SK-N-MC (cell line): ENCODE results near the gene GMDS.

ENCODE experiments used
- DNase-seq: peaks from one replicate; pipeline ENCODE4 v3.0.0-alpha.2; 2011; ENCODE audit warnings: low read depth, low spot score
- H3K27ac ChIP-seq: fragments of 200-600 bp; sonication (generic); 2 replicates; pipeline ENCODE4 v1.5.1; 2016; ENCODE audit warnings: mixed run types
- H3K36me3 ChIP-seq: fragments of 200-600 bp; sonication (generic); 2 replicates; pipeline ENCODE4 v1.6.1; 2017; ENCODE audit warnings: antibody characterized with exemption, low read length, mixed read lengths; ENCODE audit not compliant: insufficient read depth
- H3K4me3 ChIP-seq: fragments of 200-600 bp; sonication (generic); 2 replicates; pipeline ENCODE4 v1.5.1; 2016
- H3K9ac ChIP-seq: fragments of 200-600 bp; sonication (generic); 2 replicates; pipeline ENCODE4 v1.8.0; 2017; ENCODE audit warnings: mixed run types, mixed read lengths; ENCODE audit not compliant: insufficient read length
- H3K9me3 ChIP-seq: fragments of 200-600 bp; sonication (generic); 2 replicates; pipeline ENCODE4 v1.6.1; 2017; ENCODE audit warnings: low read depth, mild to moderate bottlenecking, antibody characterized with exemption, low read length, moderate library complexity, mixed read lengths
- EZH2 ChIP-seq: fragments of 200-600 bp; sonication (generic); IDR thresholded peaks from one replicate; pipeline ENCODE4 v1.6.1; 2017; ENCODE audit warnings: antibody characterized with exemption
- FOXP2 ChIP-seq: optimal IDR thresholded peaks from 2 replicates; pipeline ENCODE3; 2011; ENCODE audit warnings: mild to moderate bottlenecking, moderate library complexity; ENCODE audit not compliant: insufficient read depth; ENCODE audit errors: extremely low read length, control extremely low read depth
- POLR2AphosphoS5 ChIP-seq: IDR thresholded peaks from 2 replicates; pipeline ENCODE4 v1.6.1; 2012; ENCODE audit warnings: mild to moderate bottlenecking, low read depth, low read length, borderline replicate concordance

Gene GMDS

DNA sequence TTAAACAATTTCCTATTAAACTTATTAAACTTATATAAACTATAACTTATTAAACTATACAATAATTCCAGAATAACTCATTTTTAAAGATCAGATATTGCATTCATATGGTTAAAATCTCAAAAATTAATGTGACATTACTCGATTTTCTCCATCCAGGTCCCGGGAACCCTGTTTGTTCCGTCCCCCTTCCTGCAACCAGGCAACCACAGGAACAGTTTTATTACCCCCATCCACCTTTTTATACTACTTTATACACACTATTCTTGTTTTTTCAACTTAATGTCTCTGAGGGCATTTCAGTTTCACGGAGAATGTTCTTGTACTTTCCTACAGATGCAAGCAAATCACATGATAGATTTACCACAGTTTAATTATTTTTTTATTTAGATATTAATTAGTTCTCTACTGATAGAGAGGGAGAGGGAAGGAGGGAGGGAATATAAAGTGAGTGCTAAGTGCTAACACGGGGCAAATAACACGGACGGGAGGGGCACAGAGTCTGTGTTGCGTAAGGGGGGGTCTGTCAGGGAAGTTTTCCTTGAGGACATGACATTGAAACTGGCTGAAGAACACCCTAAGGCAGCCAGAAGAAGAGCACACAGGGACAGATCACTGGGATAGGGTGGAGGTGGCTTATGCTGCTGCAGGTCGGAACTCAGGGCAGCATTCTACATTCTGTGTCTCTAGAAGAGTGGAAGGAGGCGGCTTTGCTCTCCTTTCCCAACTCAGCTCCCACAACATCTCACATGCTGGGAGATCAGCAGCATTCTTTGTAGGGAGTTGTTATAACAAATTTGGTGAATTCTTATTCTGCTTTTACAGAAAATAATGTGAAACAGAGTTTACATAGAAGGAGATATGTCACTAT lies 410.5 kb downstream of the GMDS start:
- H3K36me3 ChIP-seq: no peaks in the 10 kb centered on the region
- no peak overlapping the region for H3K27ac ChIP-seq
- TF ChIP-seq POLR2AphosphoS5: no peak
- no peaks in the 10 kb centered on the region for H3K9me3 ChIP-seq
- H3K9ac ChIP-seq: no peak overlapping the region
- DNase-seq: no peak
- H3K4me3 ChIP-seq: no peak overlapping the region

DNA sequence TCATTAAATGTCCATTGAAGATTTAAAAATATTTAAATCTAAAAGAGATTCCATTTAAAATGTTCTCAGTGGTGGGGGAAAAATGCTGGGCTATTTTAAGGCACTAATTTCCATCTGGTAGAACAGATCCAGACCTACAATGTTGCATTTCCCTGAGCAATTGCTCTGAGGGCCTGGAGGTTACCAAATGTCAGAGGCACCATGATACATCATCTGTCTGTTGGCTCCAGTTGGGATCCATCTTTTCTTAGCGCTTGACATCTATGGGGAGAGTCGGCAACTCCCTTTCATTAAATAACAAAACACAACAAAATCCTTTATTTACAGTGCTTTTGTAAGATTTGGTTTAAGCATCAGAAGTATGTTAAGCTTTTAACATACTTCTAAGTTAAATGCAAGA lies 411.2 kb downstream of the GMDS start:
- Histone ChIP-seq H3K4me3 (no peak overlapping the region), H3K9ac (no peak overlapping the region), H3K36me3 (no peaks in the 10 kb centered on the region), H3K27ac (no peak overlapping the region), H3K9me3 (no peaks in the 10 kb centered on the region)
- TF ChIP-seq FOXP2: no peak
- no peak for DNase-seq

DNA sequence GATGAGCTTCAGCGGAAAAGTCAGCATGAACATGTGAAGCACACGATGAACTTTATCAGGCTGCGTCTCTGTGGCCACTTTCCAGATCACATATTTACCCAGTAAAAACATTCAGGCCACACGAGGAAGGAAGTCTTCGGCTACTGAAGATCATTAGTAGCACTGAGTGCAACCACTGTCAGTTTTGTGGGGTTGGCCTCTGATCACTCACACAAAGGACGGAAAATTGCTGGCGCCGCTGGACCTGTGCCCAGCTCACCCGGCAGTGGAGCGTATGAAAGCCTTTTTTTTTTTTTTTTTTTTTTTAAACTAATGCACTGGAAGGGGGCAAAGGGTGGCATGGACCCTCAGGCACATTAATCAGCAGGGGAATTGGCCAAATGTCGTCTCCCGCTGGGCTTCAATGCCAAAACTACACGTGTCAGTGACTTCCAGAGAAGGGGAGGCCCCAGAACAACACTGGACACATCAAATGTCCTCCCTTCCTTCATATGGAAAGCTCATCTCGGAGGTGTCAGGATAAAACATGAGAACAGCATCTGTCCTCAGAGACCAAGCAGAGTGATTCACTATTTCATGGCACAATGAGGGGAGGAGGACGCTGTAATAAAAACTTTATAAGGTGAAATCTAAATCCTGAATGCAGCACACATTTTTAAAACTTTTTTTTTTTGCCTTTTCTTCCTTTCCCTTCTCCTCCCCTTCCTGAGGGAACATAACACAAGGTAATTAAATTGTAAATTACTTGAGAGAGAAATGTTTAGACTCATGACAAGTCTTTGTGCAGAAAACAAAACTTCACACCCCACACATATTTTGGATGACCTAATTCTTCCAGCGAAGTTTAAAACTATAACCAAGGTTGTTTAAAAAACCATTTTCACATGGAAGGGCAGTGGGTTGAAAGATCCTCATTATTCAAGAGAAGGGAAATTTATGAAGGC lies 412.3 kb downstream of the GMDS start:
- Histone ChIP-seq H3K27ac (no peak overlapping the region), H3K36me3 (no peaks in the 10 kb centered on the region), H3K9ac (no peak overlapping the region), H3K4me3 (no peak overlapping the region), H3K9me3 (no peaks in the 10 kb centered on the region; the same call in 1 of the 2 replicates)
- DNase-seq: no peak
- TF ChIP-seq EZH2: no peak
- no peak for TF ChIP-seq FOXP2
- no peak for TF ChIP-seq POLR2AphosphoS5

DNA sequence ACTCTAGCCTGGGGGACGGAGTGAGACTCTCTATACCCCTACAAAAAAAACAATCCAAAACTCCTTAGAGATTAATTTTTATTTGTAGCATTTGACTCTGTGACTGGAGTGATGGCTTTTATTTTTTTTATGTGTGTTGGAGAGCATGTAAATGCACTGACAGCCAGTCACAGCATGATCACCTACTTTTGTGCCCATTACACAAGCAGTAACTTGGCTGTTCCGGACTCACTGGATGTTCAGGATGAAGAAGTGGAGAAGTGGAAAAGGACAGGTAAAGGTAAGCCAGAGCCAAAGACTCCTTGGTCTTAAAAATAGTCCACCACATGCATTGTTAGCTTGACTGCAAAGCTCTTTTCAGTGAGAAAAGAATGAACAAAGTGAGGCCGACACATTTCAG lies 413.0 kb downstream of the GMDS start:
- H3K27ac ChIP-seq: no peak overlapping the region
- H3K9ac ChIP-seq: no peak overlapping the region
- H3K9me3 ChIP-seq: no peaks in the 10 kb centered on the region; the same call in 1 of the 2 replicates

DNA sequence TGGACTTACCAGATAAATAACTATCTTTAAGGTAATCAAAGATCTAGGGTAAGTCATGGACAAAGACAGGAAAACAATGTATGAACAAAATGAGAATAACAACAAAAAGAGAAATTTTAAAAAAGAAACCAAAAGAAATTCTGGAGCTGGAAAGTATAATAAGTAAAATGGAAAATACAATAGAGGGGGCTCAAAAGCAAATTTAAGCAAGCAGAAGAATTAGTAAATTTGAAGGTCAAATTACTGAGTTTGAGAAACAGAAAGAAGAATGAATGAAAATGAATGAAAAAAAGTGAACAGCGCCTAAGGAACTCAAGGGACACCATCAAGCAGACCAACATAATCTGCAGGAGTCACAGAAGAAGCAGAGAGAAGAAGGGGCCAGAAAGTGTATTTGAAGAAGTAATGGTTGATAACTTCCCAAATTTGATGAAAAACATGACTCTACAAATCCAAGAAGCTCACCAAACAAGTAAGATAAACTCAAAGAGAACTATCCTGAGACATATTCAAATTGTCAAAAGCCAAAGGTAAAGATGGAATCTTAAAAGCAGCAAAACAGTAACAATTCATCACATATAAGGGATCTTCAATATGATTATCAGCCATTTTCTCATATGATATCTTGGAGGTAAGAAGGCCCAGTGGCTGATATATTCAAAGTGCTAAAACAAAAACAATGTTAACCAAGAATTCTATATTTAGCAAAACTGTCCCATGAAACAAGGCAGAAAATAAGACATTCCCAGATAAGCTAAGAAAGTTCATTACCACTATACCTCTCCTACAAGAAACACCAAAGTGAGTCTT lies 417.2 kb downstream of the GMDS start:
- H3K9ac ChIP-seq: no peak overlapping the region
- no peaks in the 10 kb centered on the region; the same call in 1 of the 2 replicates for H3K9me3 ChIP-seq
- H3K4me3 ChIP-seq: no peak overlapping the region
- no peaks in the 10 kb centered on the region for H3K36me3 ChIP-seq
- DNase-seq: no peak
- no peak for TF ChIP-seq EZH2
- no peak for TF ChIP-seq POLR2AphosphoS5
- no peak for TF ChIP-seq FOXP2
- H3K27ac ChIP-seq: no peak overlapping the region

More for the DNA sequence above, 413.0 kb downstream of the GMDS start:
- H3K36me3 ChIP-seq: no peaks in the 10 kb centered on the region
- H3K4me3 ChIP-seq: no peak overlapping the region
- TF ChIP-seq EZH2 (no peak), FOXP2 (no peak), POLR2AphosphoS5 (no peak)
- no peak for DNase-seq

DNA sequence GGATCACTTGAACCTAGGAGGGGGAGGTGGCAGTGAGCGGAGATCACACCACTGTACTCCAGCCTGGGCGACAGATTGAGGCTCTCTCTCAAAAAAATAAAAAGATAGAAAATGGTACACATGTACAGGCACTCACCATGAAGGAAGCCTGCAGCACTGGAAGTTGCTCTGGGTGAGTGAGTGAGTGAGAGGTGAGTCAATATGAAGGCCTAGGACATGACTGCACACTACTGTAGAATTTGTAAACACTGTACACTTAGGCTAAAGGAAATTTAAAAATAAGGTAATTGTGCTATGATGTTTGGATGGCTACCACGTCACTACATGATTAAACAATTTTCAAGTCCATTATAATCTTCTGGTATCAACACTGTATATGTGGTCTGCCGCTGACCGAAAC lies 419.5 kb downstream of the GMDS start:
- H3K27ac ChIP-seq: no peak overlapping the region
- no peak for DNase-seq
- no peaks in the 10 kb centered on the region; the same call in 1 of the 2 replicates for H3K9me3 ChIP-seq
- no peak overlapping the region for H3K9ac ChIP-seq
- H3K36me3 ChIP-seq: no peaks in the 10 kb centered on the region
- H3K4me3 ChIP-seq: no peak overlapping the region
- TF ChIP-seq FOXP2 (no peak), POLR2AphosphoS5 (no peak), EZH2 (no peak)

DNA sequence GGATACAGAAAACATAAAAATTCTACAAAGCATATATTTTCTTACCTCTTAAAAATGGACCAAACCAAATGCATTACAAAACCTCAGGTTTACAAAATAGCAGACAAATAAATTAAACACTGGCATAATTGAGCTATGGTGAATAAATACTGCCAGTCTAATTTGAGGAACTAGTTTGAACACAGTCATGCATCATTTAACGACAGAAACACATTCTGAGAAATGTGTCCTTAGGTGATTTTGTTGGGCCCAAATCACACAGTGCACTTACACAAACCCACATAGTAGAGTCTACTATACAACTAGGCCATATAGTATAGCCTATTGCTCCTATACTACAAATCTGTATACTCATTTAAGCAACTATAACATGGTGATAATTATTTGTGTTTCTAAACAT lies 420.1 kb downstream of the GMDS start:
- H3K36me3 ChIP-seq: no peaks in the 10 kb centered on the region
- no peak for DNase-seq
- H3K9me3 ChIP-seq: no peaks in the 10 kb centered on the region; the same call in 1 of the 2 replicates
- H3K9ac ChIP-seq: no peak overlapping the region
- TF ChIP-seq POLR2AphosphoS5 (no peak), EZH2 (no peak)
- no peak overlapping the region for H3K27ac ChIP-seq
- H3K4me3 ChIP-seq: no peak overlapping the region
